A673 (cell line): ENCODE results near the gene COBL. TPM values are rescaled to one million over a fixed set of nuclear protein-coding genes. Genes with fewer than 3 reads are reported as not detected.

Experiments
- BruUV-seq: library from RNA; stranded (reverse); fragments of 400-500 nt; replicated peaks from 2 replicates; lab custom pipeline; 2021; lab: Mats Ljungman, UMichigan
- CTCF ChIA-PET: fragments of 300-600 bp; sonication (Branson Sonifier 250); formaldehyde crosslinking; loops from one replicate; lab custom pipeline; 2022; ENCODE audit warnings: antibody characterized with exemption; lab: Charles Lee
- POLR2A ChIA-PET: fragments of 300-600 bp; sonication (Branson Sonifier 250); formaldehyde crosslinking; loops from one replicate; lab custom pipeline; 2022; ENCODE audit warnings: antibody characterized with exemption; ENCODE audit not compliant: low non-redundant PET; lab: Charles Lee
- DNase-seq: peaks from one replicate; pipeline ENCODE4 v3.0.0-alpha.2; 2015; ENCODE audit warnings: low spot score
- H3K27ac ChIP-seq: fragments of 200-600 bp; sonication (generic); 2 replicates; pipeline ENCODE4 v1.5.1; 2016; ENCODE audit warnings: mixed run types, low read depth, mild to moderate bottlenecking, mixed read lengths, antibody characterized with exemption, low read length; ENCODE audit not compliant: poor library complexity, severe bottlenecking
- H3K27me3 ChIP-seq: fragments of 200-600 bp; sonication (generic); replicated peaks from 2 replicates; pipeline ENCODE4 v1.6.1; 2017; ENCODE audit warnings: mixed run types, low read depth, mild to moderate bottlenecking, mixed read lengths, antibody characterized with exemption, low read length; ENCODE audit not compliant: insufficient read depth, poor library complexity
- H3K36me3 ChIP-seq: fragments of 200-600 bp; sonication (generic); 2 replicates; pipeline ENCODE4 v1.6.1; 2016; ENCODE audit warnings: mixed run types, mild to moderate bottlenecking, mixed read lengths, antibody characterized with exemption, low read length; ENCODE audit not compliant: insufficient read depth, poor library complexity, severe bottlenecking
- H3K4me1 ChIP-seq: fragments of 200-600 bp; sonication (generic); 2 replicates; pipeline ENCODE4 v1.6.1; 2017; ENCODE audit warnings: mixed run types, mild to moderate bottlenecking, mixed read lengths, antibody characterized with exemption, low read length; ENCODE audit not compliant: insufficient read depth, poor library complexity, severe bottlenecking
- H3K4me3 ChIP-seq: fragments of 200-600 bp; sonication (generic); 2 replicates; pipeline ENCODE4 v1.5.1; 2016; ENCODE audit warnings: low read depth, mixed run types, mild to moderate bottlenecking, mixed read lengths, low read length; ENCODE audit not compliant: poor library complexity, severe bottlenecking
- H3K9me3 ChIP-seq: fragments of 200-600 bp; sonication (generic); 2 replicates; pipeline ENCODE4 v1.6.1; 2016; ENCODE audit warnings: mixed run types, low read depth, mild to moderate bottlenecking, mixed read lengths, antibody characterized with exemption, low read length; ENCODE audit not compliant: poor library complexity, severe bottlenecking
- EZH2 ChIP-seq: fragments of 200-600 bp; sonication (generic); IDR thresholded peaks from 2 replicates; pipeline ENCODE4 v1.6.1; 2017; ENCODE audit warnings: borderline replicate concordance, low read depth, mild to moderate bottlenecking, mixed read lengths, antibody characterized with exemption, low read length; ENCODE audit not compliant: poor library complexity, severe bottlenecking
- intact Hi-C: fragments of 100-400 bp; cut with micrococcal nuclease; formaldehyde crosslinking; loops from one replicate; pipeline ENCODE4 v1.10.0; 2022; ENCODE audit not compliant: unreplicated experiment
- total RNA-seq: library from RNA; stranded (reverse); gene quantifications from 2 replicates; pipeline ENCODE4 v1.2.3, GENCODE V29; 2021
- TF ChIP-seq, protein P1 (sequence below): fragments of 300-800, 200-600 bp; sonication (generic); conservative IDR thresholded peaks from 2 replicates; pipeline ENCODE4 v1.5.1; 2017; ENCODE audit warnings: low read depth, mild to moderate bottlenecking, antibody characterized with exemption, low read length, moderate library complexity, mixed read lengths

COBL gene
- total RNA-seq, 1 experiment from 2014 or later, result not detected

DNA sequence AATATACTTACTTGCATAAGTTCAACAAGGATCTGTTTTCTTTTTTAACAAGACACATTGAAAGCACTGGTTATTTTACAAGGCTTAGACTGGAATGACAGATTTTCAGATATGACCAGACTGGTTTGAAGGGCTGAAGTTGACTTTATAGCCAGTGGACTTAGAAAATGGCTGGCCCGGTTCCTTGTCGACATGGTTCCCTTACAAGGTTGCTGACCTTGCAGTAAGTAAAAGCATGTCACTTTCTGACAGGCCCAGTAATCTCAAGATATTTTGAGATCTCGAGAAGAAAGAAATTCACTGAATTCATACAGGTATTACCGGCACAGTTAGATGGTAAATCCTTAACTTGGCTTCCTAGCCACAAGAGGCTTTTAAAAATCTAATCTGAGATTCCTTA, 136.5 kb downstream of the COBL start:
- no TSS peak for BruUV-seq
- DNase-seq, result no peak
- H3K9me3 ChIP-seq, result no peaks in the 10 kb centered on the region
- H3K27ac ChIP-seq, result no peak overlapping the region
- ChIA-PET POLR2A (no interaction called here), CTCF (no interaction called here)
- no peaks in the 10 kb centered on the region for H3K27me3 ChIP-seq
- no peaks in the 10 kb centered on the region for H3K36me3 ChIP-seq
- H3K4me3 ChIP-seq, result no peak overlapping the region
- no peak for TF ChIP-seq EZH2
- TF ChIP-seq, protein P1, sequence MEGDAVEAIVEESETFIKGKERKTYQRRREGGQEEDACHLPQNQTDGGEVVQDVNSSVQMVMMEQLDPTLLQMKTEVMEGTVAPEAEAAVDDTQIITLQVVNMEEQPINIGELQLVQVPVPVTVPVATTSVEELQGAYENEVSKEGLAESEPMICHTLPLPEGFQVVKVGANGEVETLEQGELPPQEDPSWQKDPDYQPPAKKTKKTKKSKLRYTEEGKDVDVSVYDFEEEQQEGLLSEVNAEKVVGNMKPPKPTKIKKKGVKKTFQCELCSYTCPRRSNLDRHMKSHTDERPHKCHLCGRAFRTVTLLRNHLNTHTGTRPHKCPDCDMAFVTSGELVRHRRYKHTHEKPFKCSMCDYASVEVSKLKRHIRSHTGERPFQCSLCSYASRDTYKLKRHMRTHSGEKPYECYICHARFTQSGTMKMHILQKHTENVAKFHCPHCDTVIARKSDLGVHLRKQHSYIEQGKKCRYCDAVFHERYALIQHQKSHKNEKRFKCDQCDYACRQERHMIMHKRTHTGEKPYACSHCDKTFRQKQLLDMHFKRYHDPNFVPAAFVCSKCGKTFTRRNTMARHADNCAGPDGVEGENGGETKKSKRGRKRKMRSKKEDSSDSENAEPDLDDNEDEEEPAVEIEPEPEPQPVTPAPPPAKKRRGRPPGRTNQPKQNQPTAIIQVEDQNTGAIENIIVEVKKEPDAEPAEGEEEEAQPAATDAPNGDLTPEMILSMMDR, result no peak
- no peaks in the 10 kb centered on the region for H3K4me1 ChIP-seq
- intact Hi-C loops, result no loop called here

DNA sequence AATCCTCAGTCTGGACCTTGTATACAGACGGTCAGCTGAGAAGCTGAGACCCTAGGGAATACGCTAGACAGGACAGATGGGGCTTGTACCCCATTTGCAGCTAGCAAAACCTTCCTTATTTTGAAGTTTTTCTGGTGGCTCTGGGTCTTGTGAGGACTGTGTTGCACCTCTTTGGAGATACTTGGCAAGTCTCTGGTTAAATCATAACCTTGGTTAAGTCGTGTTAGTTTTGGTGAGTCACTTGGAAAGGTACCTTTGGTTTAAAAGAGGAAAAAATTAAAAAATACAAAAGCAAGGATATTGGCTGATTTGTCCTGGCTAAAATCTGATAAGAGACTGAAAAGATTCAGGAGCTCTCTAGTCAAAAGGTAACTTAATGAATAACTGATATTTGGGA, 140.6 kb downstream of the COBL start:
- Histone ChIP-seq H3K27me3 (no peaks in the 10 kb centered on the region), H3K4me1 (no peaks in the 10 kb centered on the region), H3K9me3 (no peaks in the 10 kb centered on the region), H3K4me3 (no peak overlapping the region), H3K27ac (no peak overlapping the region), H3K36me3 (no peaks in the 10 kb centered on the region)
- CTCF ChIA-PET, result no interaction called here
- TF ChIP-seq, protein P1, result no peak
- TF ChIP-seq EZH2, result no peak
- POLR2A ChIA-PET, result no interaction called here
- BruUV-seq, result no TSS peak
- intact Hi-C loops, result no loop called here
- no peak for DNase-seq

DNA sequence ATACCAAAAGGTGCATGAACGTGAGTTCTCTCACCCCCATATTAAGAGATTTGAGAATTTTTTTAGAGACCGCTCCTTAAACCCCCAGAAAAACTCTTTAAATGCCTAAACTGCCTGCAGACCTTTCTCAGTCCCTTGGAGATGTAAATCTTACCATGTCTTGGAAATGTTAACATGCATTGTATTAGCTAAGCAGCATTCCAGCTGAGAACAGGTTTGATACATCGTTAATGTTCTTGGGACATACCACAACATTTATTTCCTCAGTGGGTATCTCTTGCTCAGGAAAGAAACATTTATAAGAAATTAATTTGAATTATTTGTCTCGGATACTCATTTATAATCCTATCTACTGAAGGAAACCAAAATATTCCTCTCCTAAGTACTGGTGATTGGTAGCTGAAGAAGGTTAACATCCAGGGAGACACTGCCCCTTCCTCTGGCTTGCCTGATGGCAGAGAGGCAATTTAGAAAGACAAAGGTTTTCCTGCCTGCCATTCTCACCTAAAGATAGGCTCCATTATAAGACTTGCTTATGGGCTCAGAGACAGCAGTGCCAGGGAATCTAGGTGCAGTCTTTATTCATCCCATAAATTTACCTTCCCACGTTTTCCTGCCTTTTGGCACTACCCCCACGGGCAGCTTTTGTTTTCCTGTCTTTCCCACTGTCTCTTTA, 141.2 kb downstream of the COBL start:
- POLR2A ChIA-PET, result no interaction called here
- H3K4me3 ChIP-seq, result no peak overlapping the region
- BruUV-seq, result no TSS peak
- intact Hi-C loops, result no loop called here
- H3K36me3 ChIP-seq, result no peaks in the 10 kb centered on the region
- H3K27ac ChIP-seq, result no peak overlapping the region
- no peaks in the 10 kb centered on the region for H3K27me3 ChIP-seq
- H3K9me3 ChIP-seq, result no peaks in the 10 kb centered on the region
- TF ChIP-seq, protein P1, result no peak
- no peak for TF ChIP-seq EZH2
- no peak for DNase-seq
- H3K4me1 ChIP-seq, result no peaks in the 10 kb centered on the region
- CTCF ChIA-PET, result no interaction called here
